ENCODE data around the gene UBE2L3. TPM values are rescaled to one million over a fixed set of nuclear protein-coding genes. Genes with fewer than 3 reads are reported as not detected.
"Not testable (repeated sequence)": the region's sequence is repeated elsewhere in the genome, so short reads cannot be mapped to it uniquely, and the experiment has no call there.

Gene UBE2L3
- total and polyA plus RNA-seq, 5 experiments from 2014 or later: 33.3 to 97.6 (median 88.4) TPM

DNA sequence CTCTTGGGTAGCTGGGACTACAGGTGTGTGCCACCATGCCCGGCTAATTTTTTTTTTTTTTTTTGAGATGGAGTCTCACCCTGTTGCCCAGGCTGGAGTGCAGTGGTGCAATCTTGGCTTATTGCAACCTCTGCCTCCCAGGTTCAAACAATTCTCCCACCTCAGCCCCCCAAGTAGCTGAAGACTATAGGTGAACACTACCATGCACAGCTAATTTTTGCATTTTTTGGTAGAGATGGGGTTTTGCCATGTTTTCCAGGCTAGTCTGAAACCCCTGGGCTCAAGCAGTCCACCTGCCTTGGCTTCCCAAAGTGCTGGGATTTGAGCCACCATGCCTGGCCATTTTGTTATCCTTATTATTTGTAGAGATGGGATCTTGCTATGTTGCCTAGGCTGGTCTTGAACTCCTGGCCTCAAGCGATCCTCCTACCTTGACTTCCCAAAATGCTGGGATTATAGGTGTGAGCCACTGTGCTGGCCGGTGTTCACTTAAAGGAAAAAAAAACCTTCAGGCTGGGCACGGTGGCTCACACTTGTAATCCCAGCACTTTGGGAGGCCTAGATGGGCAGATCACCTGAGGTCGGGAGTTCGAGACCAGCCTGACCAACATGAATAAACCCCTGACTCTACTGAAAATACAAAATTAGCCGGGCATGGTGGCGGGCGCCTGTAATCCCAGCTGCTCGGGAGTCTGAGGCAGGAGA lies 13.6 kb downstream of the UBE2L3 start:
- Mint-ChIP-seq H3K4me1 (peaks cover 26 to 79% (median 63%) of the 10 kb centered on the region in 4 donors), H3K27ac (peak overlapping the region in 1 of 10 donors; percentile 43), H3K36me3 (peaks cover 0 to 31% (median 3%) of the 10 kb centered on the region in 3 donors)
- H3K27me3 Mint-ChIP-seq, H3K9me3 Mint-ChIP-seq, ATAC-seq, H3K4me3 Mint-ChIP-seq, POLR2A ChIA-PET, DNase-seq: not testable (repeated sequence)

DNA sequence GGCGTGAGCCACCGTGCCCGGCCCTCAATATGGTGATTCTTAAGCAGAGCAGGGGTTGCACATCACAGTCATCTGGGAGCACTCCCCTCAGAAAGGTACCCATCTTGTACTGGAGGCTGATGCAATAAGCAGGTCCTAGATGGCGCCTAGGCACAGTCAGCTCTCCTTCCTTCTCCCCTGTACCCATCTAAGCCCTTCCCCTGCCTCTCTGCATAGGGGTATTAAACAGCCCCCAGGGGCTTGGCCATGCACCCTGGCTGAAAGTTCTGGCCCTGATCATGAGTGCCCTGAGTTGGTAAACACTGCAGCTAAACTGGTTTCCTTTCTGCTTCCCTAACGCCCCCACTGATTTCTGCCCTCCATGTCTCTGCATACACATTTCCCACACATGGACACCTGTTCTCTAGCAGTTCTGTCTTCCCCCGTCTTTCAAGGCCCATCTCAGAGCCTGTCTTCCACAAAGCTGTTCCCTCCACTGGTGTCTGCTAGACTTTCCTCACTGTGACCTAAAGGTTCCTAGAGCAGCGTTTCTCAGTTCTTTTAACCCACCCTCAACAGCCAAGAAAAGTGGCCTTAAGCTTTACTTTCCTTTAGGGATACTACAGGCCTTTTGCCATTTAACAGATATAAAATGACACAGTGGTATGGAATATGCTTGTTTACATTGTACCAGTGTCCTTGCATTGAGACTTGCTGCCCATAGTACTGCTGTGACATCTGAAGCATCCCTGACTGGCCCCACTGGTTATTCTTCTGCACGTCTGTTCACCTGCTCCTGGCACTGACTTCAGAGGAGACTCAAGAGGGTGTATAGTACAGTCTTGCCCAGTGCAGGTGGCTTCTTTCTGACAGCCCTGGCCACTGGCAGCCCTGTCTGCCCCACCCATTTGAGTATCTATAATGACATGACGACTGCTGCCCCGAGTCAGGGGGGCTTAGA lies 15.6 kb downstream of the UBE2L3 start:
- no peaks in the 10 kb centered on the region for H3K9me3 Mint-ChIP-seq
- DNase-seq (no peak), ATAC-seq (no peak)
- H3K4me1 Mint-ChIP-seq: peaks cover 27 to 78% (median 60%) of the 10 kb centered on the region in 4 donors
- POLR2A ChIA-PET: interaction anchor here (1.6 kb wide), 1 partner anchor 46 kb away, joined by 5 read pairs; no protein-coding TSS in a partner anchor
- peak overlapping the region in 6 of 10 donors; percentile 2 to 62 (median 24) for H3K4me3 Mint-ChIP-seq
- H3K36me3 Mint-ChIP-seq: peaks cover 0 to 27% (median 3%) of the 10 kb centered on the region in 3 donors
- H3K27ac Mint-ChIP-seq: peak overlapping the region; percentile 27 to 93 (median 72)
- H3K27me3 Mint-ChIP-seq: no peaks in the 10 kb centered on the region

DNA sequence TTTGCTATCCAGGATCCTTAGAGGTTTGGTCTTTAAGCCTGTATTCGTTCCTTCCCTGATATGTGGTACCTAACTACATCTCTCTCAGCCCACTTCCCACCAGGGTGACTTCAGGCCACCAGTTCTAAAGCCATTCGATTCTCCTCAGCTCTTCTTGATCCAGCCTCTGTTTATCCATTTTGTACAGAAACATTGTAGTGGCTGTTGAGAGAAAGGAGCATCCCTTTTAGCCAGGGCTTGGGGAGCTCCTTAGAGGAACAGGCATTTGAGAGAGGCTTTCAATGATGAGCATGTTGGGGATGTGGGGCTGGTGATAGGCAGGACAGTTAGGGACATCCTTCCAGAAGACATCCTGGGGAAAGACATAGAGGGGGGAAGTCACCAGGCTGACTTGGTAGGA lies 17.9 kb downstream of the UBE2L3 start:
- DNase-seq (no peak), ATAC-seq (no peak)
- peak overlapping the region in 5 of 10 donors; percentile 5 to 39 (median 9) for H3K27ac Mint-ChIP-seq
- H3K27me3 Mint-ChIP-seq: no peaks in the 10 kb centered on the region
- H3K9me3 Mint-ChIP-seq: no peaks in the 10 kb centered on the region
- peak overlapping the region in 3 of 10 donors; percentile 4 to 51 (median 8) for H3K4me3 Mint-ChIP-seq
- peaks cover 29 to 73% (median 57%) of the 10 kb centered on the region in 4 donors for H3K4me1 Mint-ChIP-seq
- POLR2A ChIA-PET: no interaction called here
- peaks cover 0 to 22% (median 3%) of the 10 kb centered on the region in 3 donors for H3K36me3 Mint-ChIP-seq

GRCh38 chr22:21587803-21588611 lies 20.5 kb downstream of the UBE2L3 start:
- POLR2A ChIA-PET: no interaction called here
- no peaks in the 10 kb centered on the region for H3K27me3 Mint-ChIP-seq
- H3K4me1 Mint-ChIP-seq: peaks cover 38 to 75% (median 63%) of the 10 kb centered on the region in 4 donors
- peak overlapping the region in 9 of 10 donors; percentile 31 to 71 (median 55) for H3K4me3 Mint-ChIP-seq
- no peaks in the 10 kb centered on the region for H3K9me3 Mint-ChIP-seq
- peak; percentile 54 to 72 for ATAC-seq
- no peak for DNase-seq
- peak overlapping the region in 9 of 10 donors; percentile 30 to 93 (median 81) for H3K27ac Mint-ChIP-seq
- peaks cover 0 to 30% (median 3%) of the 10 kb centered on the region in 3 donors for H3K36me3 Mint-ChIP-seq

- peaks cover 3 to 38% (median 9%) of the 10 kb centered on the region in 3 donors for H3K36me3 Mint-ChIP-seq
- POLR2A ChIA-PET: no interaction called here
- ATAC-seq: no peak
- peak overlapping the region in 8 of 10 donors; percentile 15 to 85 (median 53) for H3K27ac Mint-ChIP-seq
- peak overlapping the region in 3 of 10 donors; percentile 26 to 36 (median 34) for H3K4me3 Mint-ChIP-seq
- H3K4me1 Mint-ChIP-seq: peaks cover 41 to 82% (median 69%) of the 10 kb centered on the region in 4 donors
- H3K9me3 Mint-ChIP-seq: no peaks in the 10 kb centered on the region
- no peaks in the 10 kb centered on the region for H3K27me3 Mint-ChIP-seq
- DNase-seq: no peak
These were observed 21.9 kb downstream of the UBE2L3 start for GRCh38 chr22:21589396-21589795.

DNA sequence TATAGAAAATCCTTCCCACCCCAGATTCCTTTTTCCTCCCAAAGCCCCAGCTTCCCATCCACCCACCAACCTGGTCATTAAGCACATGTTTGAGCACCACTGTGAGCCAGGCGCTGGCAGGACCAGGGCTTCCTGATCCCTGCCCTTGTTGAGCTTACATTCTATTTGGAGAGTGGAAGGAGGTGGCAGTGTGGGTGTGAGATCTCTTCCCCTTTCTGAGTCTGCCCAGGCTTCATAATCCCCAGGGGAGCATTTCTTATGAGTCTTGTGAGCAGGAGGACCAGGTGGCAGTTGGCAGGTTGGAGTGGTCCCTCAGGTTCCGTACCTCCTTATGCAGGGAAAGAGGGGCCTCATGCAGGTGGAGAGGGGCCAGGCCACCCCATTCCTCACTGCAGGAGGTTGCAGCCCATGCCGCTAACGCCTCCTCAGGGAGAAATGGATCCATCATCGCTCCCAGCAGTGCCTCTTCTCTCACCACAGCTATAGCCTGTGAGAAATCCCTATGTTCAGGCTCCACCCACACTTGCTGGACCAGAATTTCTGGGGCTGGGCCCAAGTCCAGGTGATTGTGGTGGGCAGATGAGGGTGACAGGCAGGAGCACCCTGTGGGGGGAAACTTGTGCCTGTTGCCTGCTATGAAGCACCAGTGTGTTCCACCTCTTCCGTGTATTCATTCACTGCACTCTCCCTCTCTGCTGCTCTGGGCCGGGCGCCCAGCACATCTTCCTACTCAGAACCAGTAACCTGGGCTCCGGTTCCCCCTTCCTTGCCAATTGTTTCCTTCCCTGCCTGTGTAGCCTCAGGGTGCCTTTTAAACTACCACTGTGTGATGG lies 23.5 kb downstream of the UBE2L3 start:
- peak overlapping the region in 9 of 10 donors; percentile 40 to 89 (median 82) for H3K27ac Mint-ChIP-seq
- POLR2A ChIA-PET: no interaction called here
- H3K4me3 Mint-ChIP-seq: peak overlapping the region in 4 of 10 donors; percentile 2 to 59 (median 32)
- H3K9me3 Mint-ChIP-seq: peaks cover 0 to 2% (median 0%) of the 10 kb centered on the region in 9 donors
- no peaks in the 10 kb centered on the region for H3K27me3 Mint-ChIP-seq
- DNase-seq (no peak), ATAC-seq (no peak)
- H3K36me3 Mint-ChIP-seq: peaks cover 13 to 49% (median 18%) of the 10 kb centered on the region in 3 donors
- peaks cover 42 to 85% (median 72%) of the 10 kb centered on the region in 4 donors for H3K4me1 Mint-ChIP-seq

DNA sequence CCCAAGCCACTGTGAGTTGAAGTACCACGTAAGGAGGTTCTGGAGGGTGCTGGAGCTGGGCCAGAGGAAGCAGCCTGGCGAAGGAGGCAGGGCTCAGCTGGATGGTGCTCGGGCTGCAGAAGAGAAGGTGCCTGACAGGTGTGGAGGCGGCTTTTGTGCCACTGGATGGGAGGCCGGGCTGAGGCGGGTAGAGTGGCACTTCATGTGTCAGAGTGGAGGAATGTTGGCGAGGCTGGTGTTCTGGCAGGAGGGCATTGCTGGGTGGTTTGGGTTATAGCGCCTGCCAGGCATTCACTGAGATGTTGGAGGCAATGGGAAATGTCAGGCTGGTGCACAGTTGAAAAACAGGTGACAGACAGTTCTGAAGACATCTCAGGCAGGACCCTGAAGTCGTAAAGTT lies 24.2 kb downstream of the UBE2L3 start:
- POLR2A ChIA-PET: interaction anchor here (0.5 kb wide), 1 partner anchor 20 kb away, joined by 4 read pairs; no protein-coding TSS in a partner anchor
- DNase-seq (no peak), ATAC-seq (peak in 1 of 2 donors; percentile 23)
- Mint-ChIP-seq H3K27me3 (no peaks in the 10 kb centered on the region), H3K4me1 (peaks cover 42 to 85% (median 73%) of the 10 kb centered on the region in 4 donors), H3K27ac (peak overlapping the region in 9 of 10 donors; percentile 40 to 89 (median 77)), H3K36me3 (peaks cover 15 to 53% (median 18%) of the 10 kb centered on the region in 3 donors), H3K4me3 (peak overlapping the region in 5 of 10 donors; percentile 2 to 59 (median 16)), H3K9me3 (peaks cover 0 to 2% (median 0%) of the 10 kb centered on the region in 9 donors)

DNA sequence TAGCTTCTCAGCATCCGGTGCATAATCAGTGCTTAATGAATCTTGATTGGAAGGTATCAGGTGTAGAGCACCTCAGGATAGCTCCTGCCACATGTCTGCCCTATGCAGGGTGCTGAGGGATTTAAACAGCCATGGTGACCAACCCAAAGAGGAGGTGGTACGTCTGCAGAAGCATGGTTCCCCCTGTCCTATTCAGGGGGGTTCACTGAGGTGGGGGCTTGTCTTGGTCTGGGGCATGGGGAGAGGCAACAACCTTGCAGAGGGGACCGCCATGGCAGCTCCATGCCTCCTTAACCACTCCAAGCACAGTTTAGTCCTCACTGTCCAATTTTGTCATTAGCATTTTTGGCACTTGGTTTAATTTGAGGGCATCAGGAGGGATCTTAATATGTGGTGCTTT lies 24.9 kb downstream of the UBE2L3 start:
- no peaks in the 10 kb centered on the region for H3K27me3 Mint-ChIP-seq
- no peak for DNase-seq
- H3K9me3 Mint-ChIP-seq: peaks cover 0 to 2% (median 0%) of the 10 kb centered on the region in 9 donors
- H3K27ac Mint-ChIP-seq: peak overlapping the region in 4 of 10 donors; percentile 22 to 94 (median 56)
- H3K36me3 Mint-ChIP-seq: peaks cover 15 to 54% (median 18%) of the 10 kb centered on the region in 3 donors
- no peak for ATAC-seq
- peak overlapping the region in 1 of 10 donors; percentile 24 for H3K4me3 Mint-ChIP-seq
- POLR2A ChIA-PET: no interaction called here
- H3K4me1 Mint-ChIP-seq: peaks cover 42 to 79% (median 71%) of the 10 kb centered on the region in 4 donors

GRCh38 chr22:21593406-21594232 lies 26.1 kb downstream of the UBE2L3 start:
- POLR2A ChIA-PET: no interaction called here
- ATAC-seq (no peak), DNase-seq (no peak)
- peaks cover 0 to 2% (median 0%) of the 10 kb centered on the region in 9 donors for H3K9me3 Mint-ChIP-seq
- H3K27ac Mint-ChIP-seq: peak overlapping the region; percentile 7 to 89 (median 59)
- H3K4me1 Mint-ChIP-seq: peaks cover 38 to 74% (median 67%) of the 10 kb centered on the region in 4 donors
- H3K27me3 Mint-ChIP-seq: no peaks in the 10 kb centered on the region
- peaks cover 15 to 51% (median 18%) of the 10 kb centered on the region in 3 donors for H3K36me3 Mint-ChIP-seq
- no peak overlapping the region for H3K4me3 Mint-ChIP-seq

GRCh38 chr22:21594865-21595452 lies 27.4 kb downstream of the UBE2L3 start:
- Mint-ChIP-seq H3K27me3 (no peaks in the 10 kb centered on the region), H3K36me3 (peaks cover 15 to 63% (median 18%) of the 10 kb centered on the region in 3 donors), H3K4me3 (no peak overlapping the region), H3K9me3 (peaks cover 0 to 2% (median 0%) of the 10 kb centered on the region in 9 donors), H3K27ac (peak overlapping the region in 4 of 10 donors; percentile 73 to 85 (median 80)), H3K4me1 (peaks cover 42 to 76% (median 70%) of the 10 kb centered on the region in 4 donors)
- POLR2A ChIA-PET: no interaction called here
- DNase-seq (no peak), ATAC-seq (no peak)

Data from naive thymus-derived CD8-positive, alpha-beta T cell (primary cell).